ENCODE data around the gene SPAG16. TPM values are rescaled to one million over a fixed set of nuclear protein-coding genes. Genes with fewer than 3 reads are reported as not detected.

The SPAG16 gene
- total and polyA plus RNA-seq, 2 of the 13 experiments (the other 11 are each of a cell fraction or from before 2014, with no cell fraction given) = 9.6 to 26.5 TPM

DNA sequence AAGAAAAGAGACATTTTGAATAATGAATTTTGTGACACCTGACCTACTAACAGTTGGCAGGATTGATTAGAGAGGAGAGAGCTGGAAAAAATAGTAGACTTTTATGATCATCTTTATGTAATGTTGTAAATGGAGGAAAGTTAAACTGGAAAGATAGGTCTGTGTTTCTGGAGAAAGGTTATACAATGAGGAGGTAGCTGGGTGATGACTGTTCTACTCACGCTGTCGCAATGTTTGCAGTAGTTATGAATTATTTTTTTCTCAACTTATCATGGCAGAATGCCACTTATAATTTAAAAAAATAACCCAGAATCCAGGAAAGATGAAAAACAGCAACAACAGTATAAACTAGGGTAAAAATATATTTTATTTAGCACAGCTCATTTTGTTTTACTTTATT is 364.9 kb downstream of the SPAG16 start:
- Histone ChIP-seq H3K36me3 (replicated peaks in 1 of 2; ENCODE audit: control insufficient read depth in 1 of 2, insufficient read depth in 2 of 2, low read length in 2 of 2) (no peaks in the 10 kb centered on the region), H3K4me2 (ENCODE audit: low read depth, low read length) (no peak overlapping the region), H3K27ac (ENCODE audit: extremely low read length, insufficient read depth, low read length) (no peak overlapping the region), H3K9ac (ENCODE audit: insufficient read depth, low read depth, low read length) (no peak overlapping the region), H2AFZ (ENCODE audit: low read length) (no peak overlapping the region), H3K4me1 (ENCODE audit: insufficient read depth, low read length) (no peaks in the 10 kb centered on the region), H4K20me1 (ENCODE audit: insufficient read depth, low read length) (no peaks in the 10 kb centered on the region), H3K79me2 (ENCODE audit: insufficient read depth, low read length) (no peaks in the 10 kb centered on the region), H3K9me3 (ENCODE audit: low read length) (peaks cover 35% of the 10 kb centered on the region), H3K4me3 (replicated peaks in 1 of 3; ENCODE audit: insufficient read depth in 1 of 3, low read depth in 2 of 3, low read length in 3 of 3) (no peak overlapping the region), H3K27me3 (ENCODE audit: control insufficient read depth in 1 of 2, insufficient read depth in 2 of 2, low read length in 2 of 2) (no peaks in the 10 kb centered on the region)
- ChIA-PET CTCF (ENCODE audit: low intra/inter-chr PET ratio, low total read pairs) (no interaction called here), POLR2A (no interaction called here)
- TF ChIP-seq, protein P1, sequence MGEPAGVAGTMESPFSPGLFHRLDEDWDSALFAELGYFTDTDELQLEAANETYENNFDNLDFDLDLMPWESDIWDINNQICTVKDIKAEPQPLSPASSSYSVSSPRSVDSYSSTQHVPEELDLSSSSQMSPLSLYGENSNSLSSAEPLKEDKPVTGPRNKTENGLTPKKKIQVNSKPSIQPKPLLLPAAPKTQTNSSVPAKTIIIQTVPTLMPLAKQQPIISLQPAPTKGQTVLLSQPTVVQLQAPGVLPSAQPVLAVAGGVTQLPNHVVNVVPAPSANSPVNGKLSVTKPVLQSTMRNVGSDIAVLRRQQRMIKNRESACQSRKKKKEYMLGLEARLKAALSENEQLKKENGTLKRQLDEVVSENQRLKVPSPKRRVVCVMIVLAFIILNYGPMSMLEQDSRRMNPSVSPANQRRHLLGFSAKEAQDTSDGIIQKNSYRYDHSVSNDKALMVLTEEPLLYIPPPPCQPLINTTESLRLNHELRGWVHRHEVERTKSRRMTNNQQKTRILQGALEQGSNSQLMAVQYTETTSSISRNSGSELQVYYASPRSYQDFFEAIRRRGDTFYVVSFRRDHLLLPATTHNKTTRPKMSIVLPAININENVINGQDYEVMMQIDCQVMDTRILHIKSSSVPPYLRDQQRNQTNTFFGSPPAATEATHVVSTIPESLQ (CRISPR knock-in tag; conservative IDR thresholded peaks at IDR 0.05) = no peak
- TF ChIP-seq ZNF547 (CRISPR knock-in tag; IDR thresholded peaks at IDR 0.05) (no peak), ZNF558 (CRISPR knock-in tag; IDR thresholded peaks at IDR 0.05; ENCODE audit: borderline replicate concordance) (no peak), ZSCAN30 (CRISPR knock-in tag; IDR thresholded peaks at IDR 0.05) (no peak), ZFP36L2 (CRISPR knock-in tag; IDR thresholded peaks at IDR 0.05) (no peak), SMAD9 (CRISPR knock-in tag; IDR thresholded peaks at IDR 0.05) (no peak), PHF5A (CRISPR knock-in tag; IDR thresholded peaks at IDR 0.05; ENCODE audit: low read depth, unreplicated experiment) (no peak), HMG20A (CRISPR knock-in tag; IDR thresholded peaks at IDR 0.05; ENCODE audit: borderline replicate concordance) (no peak)
- TF ChIP-seq, protein P2, sequence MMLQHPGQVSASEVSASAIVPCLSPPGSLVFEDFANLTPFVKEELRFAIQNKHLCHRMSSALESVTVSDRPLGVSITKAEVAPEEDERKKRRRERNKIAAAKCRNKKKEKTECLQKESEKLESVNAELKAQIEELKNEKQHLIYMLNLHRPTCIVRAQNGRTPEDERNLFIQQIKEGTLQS (CRISPR knock-in tag; IDR thresholded peaks at IDR 0.05) = no peak
- TF ChIP-seq, protein P3, sequence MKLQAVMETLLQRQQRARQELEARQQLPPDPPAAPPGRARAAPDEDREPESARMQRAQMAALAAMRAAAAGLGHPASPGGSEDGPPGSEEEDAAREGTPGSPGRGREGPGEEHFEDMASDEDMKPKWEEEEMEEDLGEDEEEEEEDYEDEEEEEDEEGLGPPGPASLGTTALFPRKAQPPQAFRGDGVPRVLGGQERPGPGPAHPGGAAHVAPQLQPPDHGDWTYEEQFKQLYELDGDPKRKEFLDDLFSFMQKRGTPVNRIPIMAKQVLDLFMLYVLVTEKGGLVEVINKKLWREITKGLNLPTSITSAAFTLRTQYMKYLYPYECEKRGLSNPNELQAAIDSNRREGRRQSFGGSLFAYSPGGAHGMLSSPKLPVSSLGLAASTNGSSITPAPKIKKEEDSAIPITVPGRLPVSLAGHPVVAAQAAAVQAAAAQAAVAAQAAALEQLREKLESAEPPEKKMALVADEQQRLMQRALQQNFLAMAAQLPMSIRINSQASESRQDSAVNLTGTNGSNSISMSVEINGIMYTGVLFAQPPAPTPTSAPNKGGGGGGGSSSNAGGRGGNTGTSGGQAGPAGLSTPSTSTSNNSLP (IDR thresholded peaks at IDR 0.05; ENCODE audit: low read depth, low read length) = no peak
- TF ChIP-seq, protein P4, sequence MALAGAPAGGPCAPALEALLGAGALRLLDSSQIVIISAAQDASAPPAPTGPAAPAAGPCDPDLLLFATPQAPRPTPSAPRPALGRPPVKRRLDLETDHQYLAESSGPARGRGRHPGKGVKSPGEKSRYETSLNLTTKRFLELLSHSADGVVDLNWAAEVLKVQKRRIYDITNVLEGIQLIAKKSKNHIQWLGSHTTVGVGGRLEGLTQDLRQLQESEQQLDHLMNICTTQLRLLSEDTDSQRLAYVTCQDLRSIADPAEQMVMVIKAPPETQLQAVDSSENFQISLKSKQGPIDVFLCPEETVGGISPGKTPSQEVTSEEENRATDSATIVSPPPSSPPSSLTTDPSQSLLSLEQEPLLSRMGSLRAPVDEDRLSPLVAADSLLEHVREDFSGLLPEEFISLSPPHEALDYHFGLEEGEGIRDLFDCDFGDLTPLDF (CRISPR knock-in tag; IDR thresholded peaks at IDR 0.05) = no peak
- TF ChIP-seq, protein P5, sequence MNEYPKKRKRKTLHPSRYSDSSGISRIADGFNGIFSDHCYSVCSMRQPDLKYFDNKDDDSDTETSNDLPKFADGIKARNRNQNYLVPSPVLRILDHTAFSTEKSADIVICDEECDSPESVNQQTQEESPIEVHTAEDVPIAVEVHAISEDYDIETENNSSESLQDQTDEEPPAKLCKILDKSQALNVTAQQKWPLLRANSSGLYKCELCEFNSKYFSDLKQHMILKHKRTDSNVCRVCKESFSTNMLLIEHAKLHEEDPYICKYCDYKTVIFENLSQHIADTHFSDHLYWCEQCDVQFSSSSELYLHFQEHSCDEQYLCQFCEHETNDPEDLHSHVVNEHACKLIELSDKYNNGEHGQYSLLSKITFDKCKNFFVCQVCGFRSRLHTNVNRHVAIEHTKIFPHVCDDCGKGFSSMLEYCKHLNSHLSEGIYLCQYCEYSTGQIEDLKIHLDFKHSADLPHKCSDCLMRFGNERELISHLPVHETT (CRISPR knock-in tag; conservative IDR thresholded peaks at IDR 0.05) = no peak
- TF ChIP-seq, protein P6, sequence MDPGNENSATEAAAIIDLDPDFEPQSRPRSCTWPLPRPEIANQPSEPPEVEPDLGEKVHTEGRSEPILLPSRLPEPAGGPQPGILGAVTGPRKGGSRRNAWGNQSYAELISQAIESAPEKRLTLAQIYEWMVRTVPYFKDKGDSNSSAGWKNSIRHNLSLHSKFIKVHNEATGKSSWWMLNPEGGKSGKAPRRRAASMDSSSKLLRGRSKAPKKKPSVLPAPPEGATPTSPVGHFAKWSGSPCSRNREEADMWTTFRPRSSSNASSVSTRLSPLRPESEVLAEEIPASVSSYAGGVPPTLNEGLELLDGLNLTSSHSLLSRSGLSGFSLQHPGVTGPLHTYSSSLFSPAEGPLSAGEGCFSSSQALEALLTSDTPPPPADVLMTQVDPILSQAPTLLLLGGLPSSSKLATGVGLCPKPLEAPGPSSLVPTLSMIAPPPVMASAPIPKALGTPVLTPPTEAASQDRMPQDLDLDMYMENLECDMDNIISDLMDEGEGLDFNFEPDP (CRISPR knock-in tag; conservative IDR thresholded peaks at IDR 0.05) = no peak
- in situ Hi-C loops (cut with HindIII; ENCODE audit: extremely low pct_ligation_motif_present, low pct_unique_long_range_greater_than_20kb) = no loop called here
- ATAC-seq (no peak), FAIRE-seq (no peak), DNase-seq (ENCODE audit: low spot score) (no peak)
- WGBS (ENCODE audit: low lambda C conversion rate) = 23% methylated on average over 2 of the region's 2 CpGs
- no TSS peak for BruUV-seq (replicated peaks)
- intact Hi-C loops (cut with micrococcal nuclease; ENCODE audit: unreplicated experiment) = no loop called here
